Fibroblast of lung (primary cell): Measurements from ENCODE around the gene ZDHHC14.

Source experiments
- CTCF ChIP-seq, 2 donors: IDR thresholded peaks in 1 of 2; conservative IDR thresholded peaks in 1 of 2; 1 replicate in 1 of 2; 2 replicates in 1 of 2; pipeline ENCODE4 v1.5.1; 2011 to 2012; ENCODE audit warnings: low read length in 2 of 2, control low read depth in 1 of 2, inconsistent platforms in 1 of 2, low read depth in 1 of 2, mild to moderate bottlenecking in 1 of 2
- EZH2 ChIP-seq: IDR thresholded peaks from 2 replicates; pipeline ENCODE4 v1.5.1; 2012; ENCODE audit warnings: low read length, control low read depth, mild to moderate bottlenecking; ENCODE audit errors: missing control alignments

GRCh38 chr6:157481865-157482249, 100.9 kb downstream of the ZDHHC14 start:
- TF ChIP-seq CTCF (conservative IDR thresholded peaks at IDR 0.05 in 1 of 2, IDR thresholded peaks at IDR 0.05 in 1 of 2; ENCODE audit: low read depth in 1 of 2, low read length in 2 of 2) (no peak), EZH2 (no peak)
